Stimulated activated CD4-positive, alpha-beta T cell treated with anti-CD3 and anti-CD28 coated beads, Interleukin-15, amount 100 ng/mL, for 48 hours (primary cell): ENCODE results near the gene CCBE1.
"Not testable (repeated sequence)": the region's sequence is repeated elsewhere in the genome, so short reads cannot be mapped to it uniquely, and the experiment has no call there.

Experiments
- DNase-seq, 2 donors: peaks; one replicate each; pipeline ENCODE4 v3.0.0-alpha.2; 2020; ENCODE audit warnings: low read depth in 2 of 2

CCBE1 gene

GRCh38 chr18:59715445-59715844, 18.2 kb upstream of the CCBE1 start:
- no peak for DNase-seq

DNA sequence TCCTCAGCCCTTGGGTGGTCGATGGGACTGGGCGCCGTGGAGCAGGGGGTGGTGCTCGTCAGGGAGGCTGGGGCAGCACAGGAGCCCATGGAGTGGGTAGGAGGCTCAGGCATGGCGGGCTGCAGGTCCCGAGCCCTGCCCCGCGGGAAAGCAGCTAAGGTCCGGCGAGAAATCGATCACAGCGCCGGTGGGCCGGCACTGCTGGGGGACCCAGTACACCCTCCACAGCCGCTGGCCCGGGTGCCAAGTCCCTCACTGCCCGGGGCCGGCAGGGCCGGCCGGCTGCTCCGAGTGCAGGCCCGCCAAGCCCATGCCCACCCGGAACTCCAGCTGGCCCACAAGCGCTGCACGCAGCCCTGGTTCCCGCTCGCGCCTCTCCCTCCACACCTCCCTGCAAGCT, 16.9 kb upstream of the CCBE1 start:
- DNase-seq, result not testable (repeated sequence)

DNA sequence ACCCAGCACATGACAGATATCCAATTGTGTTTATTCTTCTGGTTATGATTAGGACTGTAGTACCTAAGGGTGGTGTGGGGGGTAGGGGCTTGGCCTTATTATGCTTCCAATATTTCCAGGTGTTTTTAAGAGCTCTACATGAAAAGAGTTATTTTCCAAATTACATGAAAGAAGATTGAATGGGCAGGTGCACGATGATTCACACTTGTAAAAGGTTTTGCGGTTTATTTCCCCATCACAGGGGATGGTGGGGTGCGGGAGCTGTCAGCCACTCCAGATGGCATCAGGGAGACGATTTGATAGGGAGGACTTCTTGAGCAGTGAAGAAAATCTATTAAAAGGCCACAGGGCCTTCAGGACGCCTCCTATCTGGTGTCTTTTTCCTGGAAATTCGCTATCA, 15.1 kb upstream of the CCBE1 start:
- DNase-seq, result no peak

DNA sequence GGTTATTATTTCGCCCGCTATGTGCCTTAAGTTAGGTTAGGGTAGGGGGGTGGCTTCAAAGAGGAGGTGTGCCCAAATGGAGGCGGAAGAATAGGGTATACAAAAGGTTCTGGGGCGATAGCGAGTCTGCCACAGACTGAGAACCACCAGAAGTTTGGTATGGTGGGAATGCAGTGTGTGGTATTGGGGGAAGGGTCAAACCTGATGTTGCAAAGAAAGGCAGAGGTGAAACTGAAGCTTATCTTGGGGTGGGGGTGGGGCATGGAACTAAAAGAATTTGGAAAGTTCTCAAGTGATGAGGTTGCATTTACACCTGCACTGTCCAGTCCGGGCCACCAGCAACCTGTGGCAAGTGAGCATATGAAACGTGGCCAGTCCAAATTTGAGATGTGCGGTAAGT, 11.8 kb upstream of the CCBE1 start:
- DNase-seq, result no peak

GRCh38 chr18:59707306-59707705, 10.1 kb upstream of the CCBE1 start:
- no peak for DNase-seq

DNA sequence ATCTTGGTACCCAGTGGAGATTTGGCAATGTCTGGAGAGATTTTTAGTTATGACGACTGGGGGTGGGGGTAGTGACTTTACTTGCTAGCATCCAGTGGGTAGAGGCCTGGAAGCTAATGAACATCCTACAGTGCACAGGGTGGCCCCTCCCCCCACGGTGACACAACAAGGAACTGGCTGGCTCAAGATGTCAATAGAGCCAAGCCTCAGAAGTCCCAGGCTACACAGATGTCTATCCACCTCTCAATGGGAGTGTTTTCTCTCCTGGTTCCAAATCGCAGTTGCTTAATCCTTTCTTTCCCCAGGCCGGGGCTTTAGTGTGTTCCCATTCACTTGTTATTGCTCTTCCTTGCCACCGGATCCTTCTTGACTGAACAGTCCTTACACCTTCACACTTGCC, 9.3 kb upstream of the CCBE1 start:
- DNase-seq, result no peak

GRCh38 chr18:59705145-59705544, 7.9 kb upstream of the CCBE1 start:
- no peak for DNase-seq

DNA sequence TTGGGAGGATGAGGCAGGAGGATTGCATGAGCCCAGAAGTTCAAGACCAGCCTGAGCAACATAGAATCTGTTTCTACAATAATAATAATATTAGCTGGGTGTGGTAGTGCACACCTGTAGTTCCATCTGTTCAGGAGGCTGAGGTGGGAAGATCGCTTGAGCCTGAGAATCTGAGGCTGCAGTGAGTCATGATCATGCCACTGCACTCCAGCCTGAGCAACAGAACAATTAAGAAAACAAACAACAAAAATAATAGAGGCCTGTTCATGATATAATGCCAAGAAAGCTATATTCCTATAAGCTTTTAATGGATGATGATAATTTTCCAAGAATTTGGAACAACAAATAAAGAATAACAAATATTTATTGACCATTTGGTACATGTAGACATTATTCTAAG, 6.9 kb upstream of the CCBE1 start:
- DNase-seq, result no peak

DNA sequence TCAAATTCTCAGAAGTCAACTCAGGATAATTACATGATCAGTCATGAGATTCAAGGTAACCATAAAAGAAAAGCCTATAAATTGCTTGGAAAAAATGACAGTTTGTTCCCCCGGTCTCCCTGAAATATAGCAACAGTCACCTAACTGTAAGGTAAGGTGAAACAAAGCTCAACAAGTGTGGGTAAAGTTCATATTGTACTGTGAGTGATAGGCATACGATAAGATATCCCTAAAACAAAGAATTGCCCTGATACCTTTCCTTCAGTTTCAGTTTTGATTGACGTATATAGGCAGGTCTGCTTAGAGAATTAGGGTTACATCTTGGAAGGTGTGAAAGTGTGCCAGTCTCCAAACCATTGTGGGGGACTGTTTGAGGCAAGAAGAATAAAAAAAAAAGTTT, 4.0 kb upstream of the CCBE1 start:
- DNase-seq, result no peak

GRCh38 chr18:59700535-59700967, 3.3 kb upstream of the CCBE1 start:
- DNase-seq, result no peak

DNA sequence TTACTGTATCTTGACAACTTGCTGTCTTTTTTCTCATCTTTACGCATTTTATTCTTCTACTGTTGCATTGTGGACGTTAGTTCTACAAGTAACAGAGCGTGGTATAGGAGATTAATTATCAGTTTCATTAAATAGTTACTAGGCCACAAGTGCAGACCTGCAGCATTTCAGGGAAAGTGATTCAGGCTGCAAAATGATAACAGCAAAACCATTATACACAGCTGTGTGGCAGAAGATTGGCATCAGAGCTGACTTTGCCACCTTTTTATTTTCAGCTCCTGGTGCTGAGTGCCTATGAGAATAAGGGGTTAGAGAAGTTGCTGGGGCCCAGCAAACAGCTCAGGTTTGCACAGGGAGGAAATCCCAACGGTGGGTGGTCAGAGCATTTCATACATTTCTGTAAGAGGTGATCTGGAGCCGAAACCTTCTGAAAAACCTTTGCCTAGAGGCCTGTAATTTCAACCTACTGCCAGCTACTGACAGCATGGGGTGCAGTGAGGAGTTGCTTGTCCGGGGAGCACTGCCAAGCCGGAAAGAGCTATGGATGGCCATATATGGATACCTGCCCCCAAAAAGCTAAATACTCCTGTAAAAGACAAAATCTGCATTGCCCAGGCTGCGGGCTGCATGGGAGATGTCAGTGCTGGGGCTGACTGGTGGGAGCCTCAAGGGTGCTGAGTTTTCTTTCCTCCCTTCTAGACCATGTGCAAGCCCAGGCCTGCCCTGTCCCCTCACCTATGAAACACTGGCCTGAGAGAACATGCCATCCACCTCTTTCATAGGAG, 2.7 kb upstream of the CCBE1 start:
- DNase-seq, result no peak

GRCh38 chr18:59699061-59699460, 1.8 kb upstream of the CCBE1 start:
- no peak for DNase-seq

DNA sequence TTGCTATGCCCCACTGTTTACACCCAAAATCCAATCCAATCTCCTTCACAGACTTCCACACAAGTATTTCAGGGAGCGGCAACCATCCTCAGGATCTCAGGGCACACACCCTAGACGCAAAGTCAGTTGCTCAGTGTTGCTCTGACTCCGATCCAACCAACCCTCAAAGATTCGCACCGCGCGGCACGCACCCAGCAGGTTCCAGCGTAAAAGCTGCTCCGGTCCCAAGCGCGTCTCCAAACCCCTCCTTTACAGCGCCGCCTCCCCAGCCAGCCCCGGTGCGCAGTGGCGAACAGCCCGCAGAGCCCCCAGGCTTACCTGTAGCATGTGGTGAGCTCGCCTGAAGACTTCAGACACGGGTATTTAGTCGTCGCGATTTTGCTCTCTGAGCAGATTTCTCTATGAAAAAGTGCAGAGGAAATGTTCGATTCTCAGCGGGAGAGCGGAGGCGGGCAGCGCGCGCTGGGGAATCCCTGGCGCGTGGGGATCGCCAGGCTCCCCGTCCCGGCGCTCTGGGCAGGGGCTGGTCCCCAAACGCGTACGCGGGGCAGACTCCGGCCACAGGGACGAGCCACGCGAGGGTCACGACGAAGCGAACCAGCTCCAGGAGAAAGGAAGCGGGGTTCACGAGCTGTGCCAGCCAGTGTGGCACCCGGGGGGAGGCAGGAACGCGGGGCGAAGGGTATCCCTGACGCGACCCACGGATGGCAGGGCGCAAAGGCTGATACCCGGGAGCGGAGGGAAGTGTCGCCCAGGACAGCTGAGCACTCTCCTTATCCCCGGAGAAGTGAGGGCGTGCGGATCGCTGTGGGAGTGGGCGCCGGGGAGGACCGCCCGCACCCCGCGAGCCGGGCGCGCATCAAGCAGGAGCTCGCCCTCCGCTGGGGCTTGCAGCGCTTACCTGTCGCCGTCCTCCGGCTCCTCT, 650 bp downstream of the CCBE1 start:
- no peak for DNase-seq

- DNase-seq, result no peak
Observed at GRCh38 chr18:59695551-59695950, 1.7 kb downstream of the CCBE1 start.

GRCh38 chr18:59694824-59695223, 2.4 kb downstream of the CCBE1 start:
- no peak for DNase-seq

DNA sequence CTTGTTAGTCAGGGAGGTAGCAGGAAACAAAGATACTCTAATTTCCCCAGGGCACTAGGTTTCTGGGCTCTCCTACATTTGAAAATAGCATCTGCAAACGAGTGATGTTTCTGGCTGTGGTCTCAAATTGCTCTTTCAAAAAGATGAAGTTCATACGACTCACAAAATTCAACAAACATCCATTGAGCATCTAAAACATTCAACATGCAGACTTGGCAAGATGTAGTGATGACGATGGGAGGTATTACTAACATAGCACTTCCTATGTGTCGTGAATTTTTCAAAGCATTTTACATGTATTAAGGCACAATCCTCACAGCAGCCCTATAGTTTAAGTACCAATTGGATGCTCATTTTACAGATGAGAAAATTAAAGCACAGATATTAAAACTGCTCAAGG, 5.2 kb downstream of the CCBE1 start:
- no peak for DNase-seq

DNA sequence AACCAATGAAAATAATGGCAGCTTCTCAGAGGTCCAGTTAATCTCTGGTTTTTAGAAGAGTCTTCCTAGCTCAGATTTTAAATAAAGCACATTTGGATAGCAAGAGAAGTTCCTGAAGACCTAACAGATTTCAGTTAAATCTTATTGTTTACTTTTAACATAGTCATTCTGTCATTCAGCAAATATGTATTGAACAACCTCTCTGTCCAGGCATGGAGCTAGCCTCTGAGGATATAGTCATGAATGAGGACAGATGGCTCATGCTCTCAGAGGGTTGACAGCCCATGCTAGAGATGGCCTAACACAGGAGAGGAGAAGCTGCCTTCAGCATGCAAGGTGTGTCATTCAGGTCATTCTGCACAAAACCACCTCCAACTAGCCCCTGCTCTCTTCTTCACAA, 6.2 kb downstream of the CCBE1 start:
- DNase-seq, result no peak

DNA sequence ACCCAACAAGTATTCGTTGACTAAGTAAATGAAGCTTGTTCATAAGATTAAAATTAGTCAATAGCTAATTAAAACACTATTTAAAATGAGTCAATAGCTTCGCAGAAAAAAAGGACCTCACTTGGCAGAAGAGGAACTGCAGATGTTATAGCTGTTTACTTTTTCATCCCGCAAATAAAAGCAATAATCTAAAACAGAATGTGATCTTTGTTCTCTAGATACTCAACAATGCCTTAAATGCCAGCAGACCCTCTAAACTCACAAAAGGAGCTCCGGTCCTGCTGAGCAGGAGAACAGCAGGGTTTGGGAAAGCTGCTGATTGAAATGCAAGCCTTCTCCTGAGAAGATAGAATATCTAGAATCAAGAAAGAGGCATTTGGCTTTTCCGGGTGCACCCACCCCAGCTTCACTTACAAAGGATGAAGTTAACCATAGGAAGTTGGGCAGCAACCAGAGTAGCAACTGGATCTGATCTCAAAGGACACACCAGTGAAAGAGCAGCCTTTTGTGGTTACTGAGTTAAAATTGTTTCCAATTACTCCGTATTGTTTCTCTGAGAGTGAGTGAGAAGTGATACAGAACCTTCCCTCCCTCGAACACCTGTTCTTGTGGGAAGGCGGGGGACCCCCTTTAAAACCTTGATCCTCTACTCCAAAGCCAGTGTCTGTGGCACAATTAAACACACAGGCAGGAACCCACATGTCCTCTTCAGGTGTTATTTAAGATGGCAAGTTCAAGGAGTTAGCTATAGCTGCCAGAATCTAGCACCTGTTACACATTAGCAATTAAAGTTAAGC, 6.8 kb downstream of the CCBE1 start:
- no peak for DNase-seq

- DNase-seq, result no peak
Observed at GRCh38 chr18:59689756-59690155, 7.5 kb downstream of the CCBE1 start.

DNA sequence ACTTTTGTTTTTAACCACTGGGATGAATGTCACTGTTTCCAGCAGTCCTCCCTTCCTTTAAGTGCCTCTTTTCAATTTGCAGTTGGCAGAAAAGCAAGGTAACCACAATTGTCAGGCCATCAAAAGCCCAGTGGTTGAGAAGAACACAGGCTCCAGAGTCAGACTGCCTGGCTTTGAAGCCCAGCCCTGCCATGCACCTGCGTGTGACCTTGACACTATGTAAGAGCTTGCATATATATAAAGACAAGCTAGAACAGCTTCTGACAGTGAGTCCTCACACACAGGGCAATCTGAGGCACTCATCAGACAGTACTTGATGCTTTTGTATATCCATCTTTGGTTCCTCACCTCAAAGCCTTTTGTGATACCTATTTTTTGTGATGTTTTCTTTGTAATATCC, 11.0 kb downstream of the CCBE1 start:
- no peak for DNase-seq

- no peak for DNase-seq
Observed at GRCh38 chr18:59685501-59685900, 11.7 kb downstream of the CCBE1 start.

- DNase-seq, result no peak
Observed at GRCh38 chr18:59684777-59685176, 12.4 kb downstream of the CCBE1 start.
